Ascending aorta (tissue), 2 donors: Measurements from ENCODE around the gene SPEM1. TPM values are rescaled to one million over a fixed set of nuclear protein-coding genes. Genes with fewer than 3 reads are reported as not detected.

ENCODE experiments used
- DNase-seq, 2 donors: peaks; one replicate each; pipeline ENCODE4 v3.0.0-alpha.2; 2019; ENCODE audit warnings: low spot score in 2 of 2
- H3K27ac ChIP-seq, 2 donors: fragments of 200-600 bp; sonication (generic); one replicate each; pipeline ENCODE4 v1.5.1; 2016 to 2017; ENCODE audit warnings: mild to moderate bottlenecking in 1 of 2
- H3K27me3 ChIP-seq: fragments of 200-600 bp; sonication (generic); one replicate; pipeline ENCODE4 v1.5.1; 2017
- H3K36me3 ChIP-seq, 2 donors: fragments of 200-600 bp; sonication (generic); one replicate each; pipeline ENCODE4 v1.5.1; 2016
- H3K4me1 ChIP-seq, 2 donors: fragments of 200-600 bp; sonication (generic); one replicate each; pipeline ENCODE4 v1.5.1; 2016 to 2017; ENCODE audit warnings: mild to moderate bottlenecking in 1 of 2
- H3K4me3 ChIP-seq, 2 donors: fragments of 200-600 bp; sonication (generic); one replicate each; pipeline ENCODE4 v1.5.1; 2016 to 2017; ENCODE audit warnings: mild to moderate bottlenecking in 1 of 2
- H3K9me3 ChIP-seq, 2 donors: fragments of 200-600 bp; sonication (generic); one replicate each; pipeline ENCODE4 v1.5.1; 2016
- intact Hi-C: fragments of 100-400 bp; cut with DNase I; formaldehyde crosslinking; loops from one replicate; pipeline ENCODE4 v1.15.1; 2023
- total RNA-seq: library from RNA; depleted of rRNA; stranded (reverse); fragments of >200 nt; gene quantifications from one replicate; pipeline ENCODE4 v1.1.0, GENCODE V29; 2016
- TF ChIP-seq, protein P1 (sequence below), 3 experiments: fragments of 200-600 bp in 2 of 3; fragments of 450-650 bp in 1 of 3; sonication (generic) in 2 of 3; IDR thresholded peaks; one replicate each; pipeline ENCODE4 v1.5.1; 2016 to 2019; ENCODE audit warnings: antibody characterized with exemption in 3 of 3, mild to moderate bottlenecking in 1 of 3, moderate library complexity in 1 of 3

Gene SPEM1
- total RNA-seq, 1 donor from 2014 or later: not detected

DNA sequence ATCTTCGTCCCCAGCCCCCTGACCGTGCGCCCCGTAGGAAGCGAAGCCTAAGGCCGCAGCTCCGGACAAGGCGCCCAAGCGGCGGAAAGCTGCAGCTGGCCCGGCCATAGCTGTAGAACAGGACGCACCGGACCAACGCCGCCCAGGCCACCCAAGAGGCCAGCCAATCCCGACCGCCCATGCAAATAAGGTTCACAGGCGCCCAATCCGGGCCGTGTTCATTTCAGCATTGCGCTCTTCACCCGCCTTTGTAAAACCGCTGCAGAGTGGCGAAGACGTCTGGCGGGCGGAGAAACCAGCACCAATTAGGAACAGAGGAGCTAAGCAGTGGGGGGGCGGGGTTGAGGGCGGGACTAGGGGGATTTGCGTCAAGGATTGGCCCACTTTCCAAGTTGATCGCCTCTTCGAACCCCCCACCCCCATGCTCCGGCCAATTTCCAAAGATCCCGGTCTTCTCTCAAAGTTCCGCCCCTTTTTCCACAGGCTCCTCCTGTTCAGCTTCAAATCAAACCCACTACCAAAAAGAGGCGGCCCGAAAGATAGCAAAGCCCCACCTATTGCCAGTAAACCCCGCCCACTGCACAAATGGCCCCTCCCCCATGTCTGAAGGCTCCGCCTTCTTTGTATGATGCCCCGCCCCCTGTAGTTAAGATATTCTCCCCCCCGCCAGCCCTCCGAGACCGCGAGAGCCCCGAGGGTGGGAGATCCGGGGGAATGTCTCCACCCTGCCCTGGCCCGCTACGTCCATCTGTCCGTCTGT is 16.0 kb upstream of the SPEM1 start, which contains the start of gene TMEM256:
TMEM256 (minus strand) TSS at position 121 of the 760 bp plus-strand sequence; CDS start at position 108, 13 bp downstream.
- intact Hi-C loops: loop anchor here (1.0 to 10.0 kb wide), 7 partner anchors 10 to 281 kb away; partner anchors contain the start of genes PLSCR3, POLR2A, SENP3 and TMEM102
- peaks cover 0 to 22% of the 10 kb centered on the region in 2 donors for H3K4me1 ChIP-seq
- H3K9me3 ChIP-seq: no peaks in the 10 kb centered on the region
- peak within 1 kb of the TSS; percentile 69 to 85 for H3K4me3 ChIP-seq
- peaks cover 0 to under 1% of the 10 kb centered on the region in 2 donors for H3K36me3 ChIP-seq
- DNase-seq: peak; percentile 97 to 100
- peak within 1 kb of the TSS; percentile 89 to 92 for H3K27ac ChIP-seq
- TF ChIP-seq, protein P1, sequence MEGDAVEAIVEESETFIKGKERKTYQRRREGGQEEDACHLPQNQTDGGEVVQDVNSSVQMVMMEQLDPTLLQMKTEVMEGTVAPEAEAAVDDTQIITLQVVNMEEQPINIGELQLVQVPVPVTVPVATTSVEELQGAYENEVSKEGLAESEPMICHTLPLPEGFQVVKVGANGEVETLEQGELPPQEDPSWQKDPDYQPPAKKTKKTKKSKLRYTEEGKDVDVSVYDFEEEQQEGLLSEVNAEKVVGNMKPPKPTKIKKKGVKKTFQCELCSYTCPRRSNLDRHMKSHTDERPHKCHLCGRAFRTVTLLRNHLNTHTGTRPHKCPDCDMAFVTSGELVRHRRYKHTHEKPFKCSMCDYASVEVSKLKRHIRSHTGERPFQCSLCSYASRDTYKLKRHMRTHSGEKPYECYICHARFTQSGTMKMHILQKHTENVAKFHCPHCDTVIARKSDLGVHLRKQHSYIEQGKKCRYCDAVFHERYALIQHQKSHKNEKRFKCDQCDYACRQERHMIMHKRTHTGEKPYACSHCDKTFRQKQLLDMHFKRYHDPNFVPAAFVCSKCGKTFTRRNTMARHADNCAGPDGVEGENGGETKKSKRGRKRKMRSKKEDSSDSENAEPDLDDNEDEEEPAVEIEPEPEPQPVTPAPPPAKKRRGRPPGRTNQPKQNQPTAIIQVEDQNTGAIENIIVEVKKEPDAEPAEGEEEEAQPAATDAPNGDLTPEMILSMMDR (IDR thresholded peaks at IDR 0.05): peak in 2 of 3 experiments; percentile 5 to 25
- H3K27me3 ChIP-seq: no peaks in the 10 kb centered on the region

DNA sequence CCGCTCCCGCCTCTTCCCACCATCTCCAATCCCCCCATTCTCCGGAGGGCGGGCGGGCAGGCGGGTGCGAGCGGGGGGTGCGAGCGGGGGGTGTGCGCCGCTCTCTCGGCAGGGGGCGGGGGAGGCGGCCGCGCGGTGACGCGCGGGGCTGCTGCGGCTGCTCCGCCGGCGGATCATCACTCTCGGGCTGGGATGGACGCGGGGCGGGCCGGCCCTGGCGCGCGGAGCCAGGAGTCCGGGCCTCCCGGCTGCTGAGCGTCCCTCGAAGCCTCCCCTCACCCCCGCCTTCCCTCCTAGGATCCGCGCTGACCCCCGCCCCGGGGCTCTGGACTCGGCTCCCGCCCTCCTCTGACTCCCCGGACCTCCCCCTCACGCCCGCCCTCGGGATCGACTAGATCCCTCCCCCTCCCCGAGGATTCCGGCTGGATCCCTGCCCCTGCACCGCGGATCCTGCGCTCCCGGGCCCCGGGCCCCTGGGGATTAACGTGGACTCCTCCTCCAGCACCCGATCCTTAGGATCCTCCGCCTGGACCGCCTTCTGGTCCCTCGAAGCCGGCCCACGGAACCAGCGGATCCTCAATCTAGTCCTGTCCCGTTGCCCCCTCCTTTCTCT is 15.3 kb upstream of the SPEM1 start:
- peak overlapping the region; percentile 67 to 85 for H3K4me3 ChIP-seq
- no peaks in the 10 kb centered on the region for H3K27me3 ChIP-seq
- no peaks in the 10 kb centered on the region for H3K9me3 ChIP-seq
- H3K27ac ChIP-seq: peak overlapping the region; percentile 89 to 92
- intact Hi-C loops: loop anchor here (1.0 to 10.0 kb wide), 6 partner anchors 11 to 280 kb away; partner anchors contain the start of genes PLSCR3, POLR2A, SENP3 and TMEM102
- peaks cover 0 to 7% of the 10 kb centered on the region in 2 donors for H3K36me3 ChIP-seq
- DNase-seq: peak in 1 of 2 donors; percentile 86
- TF ChIP-seq, protein P1 (IDR thresholded peaks at IDR 0.05): no peak
- peaks cover 0 to 22% of the 10 kb centered on the region in 2 donors for H3K4me1 ChIP-seq

DNA sequence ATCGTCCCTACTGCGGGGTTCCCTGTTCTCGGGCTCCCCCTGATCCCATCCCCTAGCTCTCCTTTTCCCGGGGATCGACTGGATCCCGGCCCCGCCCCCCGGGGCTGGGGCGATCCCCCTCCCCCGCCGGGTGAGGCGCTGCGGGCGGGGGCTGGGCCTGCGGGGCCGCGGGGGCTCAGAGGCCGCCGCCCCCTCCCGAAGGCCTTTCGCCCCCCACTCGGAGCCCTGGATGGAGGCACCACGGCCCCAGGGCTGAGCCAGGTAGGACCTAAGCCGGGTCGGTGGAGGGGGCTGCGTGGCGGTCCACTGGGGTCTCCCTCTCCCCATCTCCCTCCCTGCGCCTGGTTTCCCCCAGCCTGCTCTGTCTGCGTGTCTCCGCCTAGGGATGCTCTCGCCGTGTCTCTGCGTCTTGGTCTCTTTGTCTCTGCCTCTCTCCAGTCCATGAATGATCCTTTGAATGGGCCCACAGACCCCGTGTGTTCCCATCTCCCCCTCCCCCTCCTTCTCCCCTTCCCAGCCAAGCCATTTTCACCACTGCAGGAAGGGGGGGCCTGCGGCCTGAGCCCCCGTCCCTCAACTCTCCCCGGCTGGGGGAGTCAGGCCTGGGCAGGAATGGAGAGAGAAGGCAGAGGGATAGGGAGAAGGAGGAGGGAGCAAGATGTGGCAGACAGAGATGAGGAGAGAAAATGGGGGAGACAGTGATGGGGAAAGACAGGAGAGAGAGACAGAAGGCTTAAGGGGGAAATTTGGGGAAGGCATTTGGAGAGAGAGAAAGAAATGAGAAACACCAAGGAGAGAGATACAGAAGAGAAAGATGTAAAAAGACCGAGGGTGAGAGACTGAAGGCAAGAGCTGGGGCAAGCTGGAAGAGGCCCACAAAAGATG is 14.5 kb upstream of the SPEM1 start:
- intact Hi-C loops: loop anchor here (2.0 to 10.0 kb wide), 2 partner anchors 155 to 279 kb away; partner anchors contain the start of genes SENP3, TP53 and WRAP53

DNA sequence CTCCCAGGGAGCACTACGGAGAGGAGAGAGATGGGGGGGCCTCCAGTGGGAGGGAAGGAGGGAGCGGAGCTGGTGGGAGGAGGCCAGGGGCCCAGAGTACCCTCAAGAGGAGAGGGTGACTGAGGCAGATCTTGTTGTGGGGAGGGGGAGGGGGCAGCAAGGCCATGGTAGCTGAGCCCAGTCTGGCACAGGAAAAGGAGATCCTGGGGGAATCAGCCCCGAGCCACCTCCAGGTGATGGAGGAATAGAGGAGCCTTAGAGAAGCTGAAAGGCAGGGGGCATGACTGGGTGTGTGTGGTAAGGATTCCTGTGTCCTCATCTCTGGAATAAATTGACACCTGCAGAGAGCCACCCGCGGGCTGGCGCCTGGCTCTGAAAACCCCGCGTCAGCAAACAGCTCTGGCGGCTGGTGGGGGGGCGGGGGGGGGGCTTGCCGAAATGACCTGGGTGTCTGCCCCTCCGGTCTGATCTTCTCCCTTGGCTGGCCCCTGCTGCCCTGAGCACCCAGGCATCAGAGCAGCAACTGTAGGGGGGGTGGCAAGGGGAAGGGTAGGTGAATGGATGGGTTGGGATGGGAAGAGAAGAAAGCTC is 13.8 kb upstream of the SPEM1 start:
- DNase-seq: no peak
- Histone ChIP-seq H3K27me3 (no peaks in the 10 kb centered on the region), H3K4me1 (peaks cover 0 to 22% of the 10 kb centered on the region in 2 donors), H3K9me3 (no peaks in the 10 kb centered on the region), H3K4me3 (peak overlapping the region in 1 of 2 donors; percentile 85), H3K36me3 (peaks cover 0 to 7% of the 10 kb centered on the region in 2 donors), H3K27ac (peak overlapping the region; percentile 89 to 92)
- intact Hi-C loops: loop anchor here (10.0 kb wide), 1 partner anchor 278 kb away; the partner anchor contains the start of genes TP53 and WRAP53
- TF ChIP-seq, protein P1 (IDR thresholded peaks at IDR 0.05): no peak

More for the DNA sequence above, 14.5 kb upstream of the SPEM1 start:
- no peak for DNase-seq
- Histone ChIP-seq H3K9me3 (no peaks in the 10 kb centered on the region), H3K4me3 (peak overlapping the region; percentile 67 to 85), H3K27me3 (no peaks in the 10 kb centered on the region), H3K4me1 (peaks cover 0 to 22% of the 10 kb centered on the region in 2 donors), H3K36me3 (peaks cover 0 to 7% of the 10 kb centered on the region in 2 donors), H3K27ac (peak overlapping the region; percentile 89 to 92)
- TF ChIP-seq, protein P1 (IDR thresholded peaks at IDR 0.05): no peak
